H9 (cell line): Measurements from ENCODE around the gene ABCF1. TPM values are rescaled to one million over a fixed set of nuclear protein-coding genes. Genes with fewer than 3 reads are reported as not detected.

Experiments used
- DNase-seq: peaks from one replicate; pipeline ENCODE4 v3.0.0-alpha.2; 2017
- H2AFZ ChIP-seq: one replicate; pipeline ENCODE4 v1.6.1; 2013; ENCODE audit warnings: mild to moderate bottlenecking, low read length, control low read depth, moderate library complexity
- H2AK5ac ChIP-seq: 2 replicates; pipeline ENCODE4 v1.6.1; 2013; ENCODE audit warnings: low read length, control low read depth, mixed read lengths; ENCODE audit not compliant: insufficient read length
- H2BK120ac ChIP-seq: one replicate; pipeline ENCODE4 v1.6.1; 2013; ENCODE audit warnings: low read depth, mild to moderate bottlenecking, low read length, control low read depth, inconsistent platforms; ENCODE audit not compliant: poor library complexity, severe bottlenecking
- H2BK12ac ChIP-seq: 2 replicates; pipeline ENCODE4 v1.6.1; 2013; ENCODE audit warnings: low read length, control low read depth, mixed read lengths, low read depth; ENCODE audit not compliant: insufficient read length
- H2BK15ac ChIP-seq: 2 replicates; pipeline ENCODE4 v1.6.1; 2013; ENCODE audit warnings: low read depth, low read length, control low read depth
- H2BK20ac ChIP-seq: one replicate; pipeline ENCODE4 v1.6.1; 2013; ENCODE audit warnings: low read depth, mild to moderate bottlenecking, low read length, control low read depth, inconsistent platforms; ENCODE audit not compliant: poor library complexity, severe bottlenecking
- H2BK5ac ChIP-seq: 2 replicates; pipeline ENCODE4 v1.6.1; 2013; ENCODE audit warnings: low read length, control low read depth, mixed read lengths; ENCODE audit not compliant: insufficient read length
- H3K14ac ChIP-seq: 2 replicates; pipeline ENCODE4 v1.6.1; 2013; ENCODE audit warnings: low read length, control low read depth; ENCODE audit not compliant: insufficient read depth
- H3K18ac ChIP-seq: 2 replicates; pipeline ENCODE4 v1.6.1; 2013; ENCODE audit warnings: low read depth, mild to moderate bottlenecking, mixed read lengths, low read length, control low read depth; ENCODE audit not compliant: insufficient read length
- H3K23ac ChIP-seq: 2 replicates; pipeline ENCODE4 v1.6.1; 2013; ENCODE audit warnings: low read length, control low read depth, mixed read lengths, low read depth; ENCODE audit not compliant: insufficient read length
- H3K23me2 ChIP-seq: 2 replicates; pipeline ENCODE4 v1.6.1; 2013; ENCODE audit warnings: low read depth, mild to moderate bottlenecking, mixed read lengths, low read length, control low read depth; ENCODE audit not compliant: insufficient read length, poor library complexity, severe bottlenecking
- H3K27ac ChIP-seq: 2 replicates; pipeline ENCODE4 v1.5.1; 2013; ENCODE audit warnings: low read length, control low read depth, mixed read lengths, low read depth; ENCODE audit not compliant: insufficient read length
- H3K27me3 ChIP-seq: 2 replicates; pipeline ENCODE4 v1.6.1; 2013; ENCODE audit warnings: low read length, control low read depth, inconsistent platforms; ENCODE audit not compliant: insufficient read depth
- H3K4ac ChIP-seq: 2 replicates; pipeline ENCODE4 v1.6.1; 2013; ENCODE audit warnings: low read depth, mild to moderate bottlenecking, control low read depth, inconsistent platforms, low read length, moderate library complexity
- H3K4me1 ChIP-seq: 2 replicates; pipeline ENCODE4 v1.6.1; 2013; ENCODE audit warnings: low read length, control low read depth, inconsistent platforms; ENCODE audit not compliant: insufficient read depth
- H3K4me2 ChIP-seq: 2 replicates; pipeline ENCODE4 v1.6.1; 2013; ENCODE audit warnings: low read length, control low read depth, mixed read lengths; ENCODE audit not compliant: insufficient read length, insufficient read depth
- H3K56ac ChIP-seq: 2 replicates; pipeline ENCODE4 v1.6.1; 2013; ENCODE audit warnings: low read depth, mild to moderate bottlenecking, mixed read lengths, low read length, control low read depth; ENCODE audit not compliant: insufficient read length
- H3K79me1 ChIP-seq: 2 replicates; pipeline ENCODE4 v1.6.1; 2013; ENCODE audit warnings: low read depth, mild to moderate bottlenecking, moderate library complexity, low read length, control low read depth, inconsistent platforms; ENCODE audit not compliant: insufficient read depth, poor library complexity, severe bottlenecking
- H3K79me2 ChIP-seq: 2 replicates; pipeline ENCODE4 v1.6.1; 2013; ENCODE audit warnings: low read length, control low read depth, inconsistent platforms; ENCODE audit not compliant: insufficient read depth
- H3K9ac ChIP-seq: 2 replicates; pipeline ENCODE4 v1.6.1; 2013; ENCODE audit warnings: low read length, control low read depth, mixed read lengths; ENCODE audit not compliant: insufficient read length; ENCODE audit errors: extremely low read depth
- H3K9me3 ChIP-seq: one replicate; pipeline ENCODE4 v1.6.1; 2013; ENCODE audit warnings: low read depth, low read length, inconsistent platforms; ENCODE audit not compliant: control insufficient read depth
- H3T11ph ChIP-seq: one replicate; pipeline ENCODE4 v1.6.1; 2013; ENCODE audit warnings: mild to moderate bottlenecking, low read length, control low read depth, inconsistent platforms
- H4K20me1 ChIP-seq: one replicate; pipeline ENCODE4 v1.6.1; 2013; ENCODE audit not compliant: control insufficient read depth, insufficient read length, insufficient read depth
- H4K5ac ChIP-seq: 2 replicates; pipeline ENCODE4 v1.6.1; 2013; ENCODE audit warnings: low read depth, mild to moderate bottlenecking, mixed read lengths, low read length, control low read depth; ENCODE audit not compliant: insufficient read length
- H4K8ac ChIP-seq: replicated peaks from 2 replicates; pipeline ENCODE4 v1.6.1; 2013; ENCODE audit warnings: low read length, control low read depth, mixed read lengths, low read depth; ENCODE audit not compliant: insufficient read length
- H4K91ac ChIP-seq: 2 replicates; pipeline ENCODE4 v1.6.1; 2013; ENCODE audit warnings: low read depth, mild to moderate bottlenecking, moderate library complexity, mixed read lengths, low read length, control low read depth; ENCODE audit not compliant: insufficient read length
- H3K27ac Mint-ChIP-seq, 3 experiments: 2 replicates in 2 of 3; 3 replicates in 1 of 3; pipeline ENCODE4 v1.8.0; 2020 to 2021; ENCODE audit warnings: mixed read lengths in 3 of 3, mild to moderate bottlenecking in 1 of 3, moderate library complexity in 1 of 3
- H3K27me3 Mint-ChIP-seq: 2 replicates; pipeline ENCODE4 v1.8.0; 2021; ENCODE audit warnings: low read depth, mild to moderate bottlenecking, moderate library complexity, mixed read lengths
- H3K36me3 Mint-ChIP-seq, 3 experiments: 2 replicates in 2 of 3; 3 replicates in 1 of 3; pipeline ENCODE4 v1.8.0; 2020 to 2021; ENCODE audit warnings: low read depth in 3 of 3, mixed read lengths in 3 of 3; ENCODE audit not compliant: insufficient read depth in 1 of 3
- H3K4me1 Mint-ChIP-seq, 2 experiments: 2 replicates each; pipeline ENCODE4 v1.8.0; 2020; ENCODE audit warnings: mixed read lengths in 2 of 2
- H3K4me3 Mint-ChIP-seq, 2 experiments: 2 replicates in 1 of 2; 3 replicates in 1 of 2; pipeline ENCODE4 v1.8.0; 2020 to 2021; ENCODE audit warnings: mild to moderate bottlenecking in 2 of 2, mixed read lengths in 2 of 2, moderate library complexity in 1 of 2
- H3K9me3 Mint-ChIP-seq, 2 experiments: 2 replicates in 1 of 2; 3 replicates in 1 of 2; pipeline ENCODE4 v1.8.0; 2020; ENCODE audit warnings: mild to moderate bottlenecking in 2 of 2, mixed read lengths in 2 of 2, moderate library complexity in 1 of 2
- CTCF ChIP-seq: fragments of 200-600 bp; sonication (generic); conservative IDR thresholded peaks from 3 replicates; pipeline ENCODE4 v1.8.0; 2021; ENCODE audit warnings: antibody characterized with exemption, mild to moderate bottlenecking
- WGBS: extraction: QIAGEN DNeasy Blood & Tissue Kit; methylation state at CpG from one replicate; pipeline ENCODE4 v1.1.7; 2013; ENCODE audit warnings: missing lambda C conversion rate, low lambda C conversion rate, mixed read lengths; ENCODE audit not compliant: insufficient read length; ENCODE audit errors: extremely low coverage; 5-methylcytosine and 5-hydroxymethylcytosine counted together
- total RNA-seq: library from RNA; stranded (reverse); gene quantifications from 2 replicates; pipeline ENCODE4 v1.2.1, GENCODE V29; 2021

The ABCF1 gene
- total RNA-seq, 1 experiment from 2014 or later = 118 TPM

DNA sequence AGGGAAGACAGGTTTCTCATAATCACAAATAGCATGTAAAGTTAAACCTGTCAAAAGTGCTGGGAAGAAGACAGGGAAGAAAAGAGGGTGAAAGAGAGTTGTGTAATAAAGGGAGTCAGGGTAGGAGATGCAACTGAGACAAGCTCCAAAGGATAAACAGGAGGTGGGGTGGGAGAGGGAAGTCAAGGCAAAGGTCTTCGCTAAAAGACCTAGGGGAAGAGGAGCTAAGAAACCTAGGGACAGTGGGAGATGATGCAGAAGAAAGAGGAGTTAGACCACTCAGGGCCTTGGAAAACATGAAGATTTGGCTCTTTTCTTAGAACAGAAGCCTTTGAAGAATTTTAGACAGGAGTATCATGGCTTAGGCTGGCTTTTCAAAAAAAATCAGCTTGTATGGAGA is 7.1 kb upstream of the ABCF1 start:
- no peak overlapping the region for H3T11ph ChIP-seq
- no peaks in the 10 kb centered on the region; the same call in 1 of the 2 replicates for H3K79me2 ChIP-seq
- no peaks in the 10 kb centered on the region for H3K23me2 ChIP-seq
- no peak overlapping the region for H3K4ac ChIP-seq
- no peak overlapping the region for H4K5ac ChIP-seq
- H3K4me1 ChIP-seq = no peaks in the 10 kb centered on the region
- no peak overlapping the region for H3K18ac ChIP-seq
- H2AFZ ChIP-seq = no peak overlapping the region
- no peak overlapping the region for H3K23ac ChIP-seq
- H3K56ac ChIP-seq = no peak overlapping the region
- H2BK12ac ChIP-seq = no peak overlapping the region
- no CpG with 5 or more reads among the region's 1 CpG for WGBS
- no peak overlapping the region for H4K91ac ChIP-seq
- no peak overlapping the region for H4K8ac ChIP-seq
- H3K9me3 Mint-ChIP-seq = no peaks in the 10 kb centered on the region
- H2BK15ac ChIP-seq = no peak overlapping the region
- H3K79me1 ChIP-seq = no peaks in the 10 kb centered on the region
- H2BK20ac ChIP-seq = no peak overlapping the region
- no peak overlapping the region for H3K9ac ChIP-seq
- no peak overlapping the region for H2AK5ac ChIP-seq
- TF ChIP-seq CTCF = no peak
- H3K27me3 Mint-ChIP-seq = no peaks in the 10 kb centered on the region; the same call in 1 of the 2 replicates
- H4K20me1 ChIP-seq = no peaks in the 10 kb centered on the region
- no peaks in the 10 kb centered on the region for H3K9me3 ChIP-seq
- H3K4me3 Mint-ChIP-seq = no peak overlapping the region
- peaks cover 0 to 3% of the 10 kb centered on the region in 2 experiments; a peak in 1 of 4 replicates for H3K4me1 Mint-ChIP-seq
- no peak overlapping the region for H3K14ac ChIP-seq
- H3K4me2 ChIP-seq = no peak overlapping the region
- DNase-seq = no peak
- H2BK120ac ChIP-seq = no peak overlapping the region
- no peaks in the 10 kb centered on the region for H3K27me3 ChIP-seq
- H3K27ac Mint-ChIP-seq = 0 out of 7 replicates have a peak overlapping the region, but pooled peaks of 1 of the 3 experiments have one; percentile 47
- H2BK5ac ChIP-seq = no peak overlapping the region
- peaks cover 17 to 34% (median 24%) of the 10 kb centered on the region in 3 experiments; a peak in 6 of 7 replicates for H3K36me3 Mint-ChIP-seq
- H3K27ac ChIP-seq = no peak overlapping the region
